Neural cell (in vitro differentiated cells): ENCODE measurements around the gene ROR2. TPM values are rescaled to one million over a fixed set of nuclear protein-coding genes. Genes with fewer than 3 reads are reported as not detected.

Source experiments
- H2AFZ ChIP-seq: fragments of 200-600, 300-800 bp; sonication (generic), shearing (Covaris generic); 2 replicates; pipeline ENCODE4 v1.6.0; 2014; ENCODE audit warnings: low read depth, mild to moderate bottlenecking, antibody characterized with exemption, low read length, moderate library complexity
- H3F3A ChIP-seq: fragments of 200-600 bp; shearing (Covaris generic); 2 replicates; pipeline ENCODE4 v1.6.1; 2016; ENCODE audit warnings: mild to moderate bottlenecking, moderate library complexity, mixed read lengths, antibody characterized with exemption, low read length; ENCODE audit not compliant: insufficient read depth, poor library complexity, severe bottlenecking
- H3K27ac ChIP-seq: fragments of 200-600, 300-800 bp; sonication (generic), shearing (Covaris generic); 2 replicates; pipeline ENCODE4 v1.5.1; 2014; ENCODE audit warnings: mild to moderate bottlenecking, low read length, moderate library complexity
- H3K27me3 ChIP-seq: fragments of 300-800, 200-600 bp; sonication (generic), shearing (Covaris generic); 2 replicates; pipeline ENCODE4 v1.6.0; 2014; ENCODE audit warnings: mild to moderate bottlenecking, low read depth, low read length, moderate library complexity; ENCODE audit not compliant: insufficient read depth
- H3K36me3 ChIP-seq: fragments of 300-800, 200-600 bp; sonication (generic), shearing (Covaris generic); 2 replicates; pipeline ENCODE4 v1.5.1; 2014; ENCODE audit warnings: mild to moderate bottlenecking, antibody characterized with exemption, low read length, moderate library complexity; ENCODE audit not compliant: insufficient read depth
- H3K4me2 ChIP-seq: fragments of 300-800, 200-600 bp; sonication (generic), shearing (Covaris generic); 2 replicates; pipeline ENCODE4 v1.6.0; 2014; ENCODE audit warnings: mild to moderate bottlenecking, low read length
- H3K4me3 ChIP-seq: fragments of 300-800, 200-600 bp; sonication (generic), shearing (Covaris generic); 2 replicates; pipeline ENCODE4 v1.5.1; 2014; ENCODE audit warnings: mild to moderate bottlenecking, low read length, moderate library complexity
- H3K79me2 ChIP-seq: fragments of 200-600 bp; shearing (Covaris generic); replicated peaks from 2 replicates; pipeline ENCODE4 v1.6.0; 2014; ENCODE audit warnings: mild to moderate bottlenecking, low read length, moderate library complexity; ENCODE audit not compliant: insufficient read depth
- H3K9ac ChIP-seq: fragments of 300-800, 200-600 bp; sonication (generic), shearing (Covaris generic); 2 replicates; pipeline ENCODE4 v1.6.1; 2016; ENCODE audit warnings: mild to moderate bottlenecking, low read length, mixed read lengths
- H3K9me2 ChIP-seq: fragments of 200-600 bp; shearing (Covaris generic); 2 replicates; pipeline ENCODE4 v1.6.1; 2016; ENCODE audit warnings: mild to moderate bottlenecking, low read length, mixed read lengths; ENCODE audit not compliant: insufficient read depth
- H3K9me3 ChIP-seq: fragments of 200-600, 300-800 bp; sonication (generic), shearing (Covaris generic); 2 replicates; pipeline ENCODE4 v1.6.1; 2016; ENCODE audit warnings: mild to moderate bottlenecking, mixed run types, low read length, moderate library complexity, mixed read lengths
- H4K20me1 ChIP-seq: fragments of 200-600 bp; shearing (Covaris generic); 2 replicates; pipeline ENCODE4 v1.6.1; 2016; ENCODE audit warnings: mild to moderate bottlenecking, mixed run types; ENCODE audit not compliant: insufficient read depth
- CTCF ChIP-seq: fragments of 450-650 bp; IDR thresholded peaks from 2 replicates; pipeline ENCODE4 v1.5.1; 2014; ENCODE audit warnings: antibody characterized with exemption, mild to moderate bottlenecking, moderate library complexity; ENCODE audit not compliant: poor library complexity, severe bottlenecking
- EP300 ChIP-seq: fragments of 450-650 bp; conservative IDR thresholded peaks from 2 replicates; pipeline ENCODE4 v1.6.1; 2014; ENCODE audit warnings: antibody characterized with exemption, mild to moderate bottlenecking, moderate library complexity; ENCODE audit not compliant: poor library complexity, severe bottlenecking
- EZH2 ChIP-seq: fragments of 200-600, 300-800 bp; shearing (Covaris generic), sonication (generic); IDR thresholded peaks from 2 replicates; pipeline ENCODE4 v1.6.1; 2014; ENCODE audit warnings: antibody characterized with exemption, low read length, borderline replicate concordance, mild to moderate bottlenecking; ENCODE audit not compliant: insufficient read depth, poor library complexity, severe bottlenecking
- MXI1 ChIP-seq: fragments of 450-650 bp; conservative IDR thresholded peaks from 2 replicates; pipeline ENCODE4 v1.6.1; 2014; ENCODE audit warnings: antibody characterized with exemption, mild to moderate bottlenecking; ENCODE audit not compliant: poor library complexity, severe bottlenecking
- POLR2AphosphoS5 ChIP-seq: IDR thresholded peaks from 2 replicates; pipeline ENCODE4 v1.6.1; 2012
- RAD21 ChIP-seq: fragments of 450-650 bp; conservative IDR thresholded peaks from 2 replicates; pipeline ENCODE4 v1.6.1; 2014; ENCODE audit warnings: antibody characterized with exemption, mild to moderate bottlenecking, moderate library complexity
- REST ChIP-seq: IDR thresholded peaks from 2 replicates; pipeline ENCODE4 v1.6.1; 2012; ENCODE audit warnings: borderline replicate concordance
- SMC3 ChIP-seq: fragments of 450-650 bp; conservative IDR thresholded peaks from 2 replicates; pipeline ENCODE4 v1.6.1; 2014; ENCODE audit warnings: antibody characterized with exemption, mild to moderate bottlenecking, moderate library complexity; ENCODE audit not compliant: poor library complexity
- TAF1 ChIP-seq: IDR thresholded peaks from 2 replicates; pipeline ENCODE4 v1.6.1; 2012; ENCODE audit warnings: low read depth
- polyA plus RNA-seq: library from polyadenylated mRNA; depleted of rRNA; stranded (reverse); fragments of >200 nt; gene quantifications from 2 replicates; pipeline ENCODE4 v1.2.3, GENCODE V29; 2014

Gene ROR2
- polyA plus RNA-seq, 1 donor from 2014 or later = 0.33 TPM

GRCh38 chr9:91519520-91520277 is 430.3 kb downstream of the ROR2 start:
- TF ChIP-seq EP300 = no peak
- TF ChIP-seq RAD21 = no peak
- TF ChIP-seq POLR2AphosphoS5 = no peak
- no peak for TF ChIP-seq TAF1
- no peak for TF ChIP-seq SMC3
- TF ChIP-seq MXI1 = no peak
- TF ChIP-seq REST = no peak
- TF ChIP-seq EZH2 = no peak
- no peak for TF ChIP-seq CTCF
- Histone ChIP-seq H3F3A (no peaks in the 10 kb centered on the region), H3K9me2 (no peaks in the 10 kb centered on the region), H3K4me3 (no peak overlapping the region), H3K9me3 (no peaks in the 10 kb centered on the region), H3K9ac (no peak overlapping the region), H4K20me1 (no peaks in the 10 kb centered on the region), H2AFZ (no peak overlapping the region), H3K27me3 (no peaks in the 10 kb centered on the region), H3K27ac (no peak overlapping the region), H3K79me2 (no peaks in the 10 kb centered on the region), H3K36me3 (no peaks in the 10 kb centered on the region), H3K4me2 (no peak overlapping the region)

GRCh38 chr9:91518462-91518861 is 431.6 kb downstream of the ROR2 start:
- Histone ChIP-seq H3F3A (no peaks in the 10 kb centered on the region), H3K4me2 (no peak overlapping the region), H3K9ac (no peak overlapping the region), H4K20me1 (no peaks in the 10 kb centered on the region), H3K27me3 (no peaks in the 10 kb centered on the region), H3K27ac (no peak overlapping the region), H2AFZ (no peak overlapping the region), H3K9me3 (no peaks in the 10 kb centered on the region), H3K4me3 (no peak overlapping the region), H3K79me2 (no peaks in the 10 kb centered on the region), H3K9me2 (no peaks in the 10 kb centered on the region), H3K36me3 (no peaks in the 10 kb centered on the region)
- TF ChIP-seq TAF1 (no peak), EP300 (no peak), POLR2AphosphoS5 (no peak), MXI1 (no peak), REST (no peak), SMC3 (no peak), EZH2 (no peak), CTCF (no peak), RAD21 (no peak)
